Mucosa of rectum (tissue), 2 donors: ENCODE data around the gene PNMA8A.
"Not testable (repeated sequence)": the region's sequence is repeated elsewhere in the genome, so short reads cannot be mapped to it uniquely, and the experiment has no call there.

Source experiments
- H3K27ac ChIP-seq, 2 donors: one replicate each; pipeline ENCODE4 v1.7.0; 2013; ENCODE audit warnings: inconsistent platforms in 2 of 2, low read depth in 2 of 2, low read length in 2 of 2
- H3K27me3 ChIP-seq, 2 donors: one replicate each; pipeline ENCODE4 v1.7.0; 2013; ENCODE audit warnings: low read length in 2 of 2; ENCODE audit not compliant: control insufficient read depth in 2 of 2, insufficient read depth in 2 of 2
- H3K36me3 ChIP-seq, 2 donors: one replicate each; pipeline ENCODE4 v1.7.0; 2013; ENCODE audit warnings: low read length in 2 of 2; ENCODE audit not compliant: control insufficient read depth in 2 of 2, insufficient read depth in 2 of 2
- H3K4me1 ChIP-seq, 2 donors: one replicate each; pipeline ENCODE4 v1.7.0; 2013; ENCODE audit warnings: low read length in 2 of 2, mild to moderate bottlenecking in 1 of 2; ENCODE audit not compliant: control insufficient read depth in 2 of 2, insufficient read depth in 2 of 2
- H3K4me3 ChIP-seq, 2 donors: one replicate each; pipeline ENCODE4 v1.7.0; 2013; ENCODE audit warnings: low read length in 2 of 2
- H3K9ac ChIP-seq, 2 donors: one replicate each; pipeline ENCODE4 v1.7.0; 2013; ENCODE audit warnings: low read length in 2 of 2, low read depth in 1 of 2, mild to moderate bottlenecking in 1 of 2
- H3K9me3 ChIP-seq, 2 donors: one replicate each; pipeline ENCODE4 v1.7.0; 2013; ENCODE audit warnings: low read length in 2 of 2; ENCODE audit not compliant: control insufficient read depth in 2 of 2
- donor health status: healthy.
- donor health status: Normal muscosa, but diverticular disease.

PNMA8A gene

GRCh38 chr19:46503848-46504453, 32.6 kb upstream of the PNMA8A start:
- no peak overlapping the region for H3K9ac ChIP-seq
- no peaks in the 10 kb centered on the region for H3K4me1 ChIP-seq
- no peaks in the 10 kb centered on the region for H3K27me3 ChIP-seq
- H3K27ac ChIP-seq: no peak overlapping the region
- H3K9me3 ChIP-seq: no peaks in the 10 kb centered on the region
- no peak overlapping the region for H3K4me3 ChIP-seq
- no peaks in the 10 kb centered on the region for H3K36me3 ChIP-seq

- H3K27me3 ChIP-seq: no peaks in the 10 kb centered on the region
- H3K4me3 ChIP-seq: no peak overlapping the region
- no peaks in the 10 kb centered on the region for H3K4me1 ChIP-seq
- H3K36me3 ChIP-seq: no peaks in the 10 kb centered on the region
- H3K27ac ChIP-seq: no peak overlapping the region
- H3K9me3 ChIP-seq: no peaks in the 10 kb centered on the region
- no peak overlapping the region for H3K9ac ChIP-seq
These were observed 31.5 kb upstream of the PNMA8A start for GRCh38 chr19:46502891-46503290.

- no peaks in the 10 kb centered on the region for H3K27me3 ChIP-seq
- no peak overlapping the region for H3K4me3 ChIP-seq
- H3K36me3 ChIP-seq: no peaks in the 10 kb centered on the region
- no peaks in the 10 kb centered on the region for H3K9me3 ChIP-seq
- H3K9ac ChIP-seq: no peak overlapping the region
- no peaks in the 10 kb centered on the region for H3K4me1 ChIP-seq
- H3K27ac ChIP-seq: no peak overlapping the region
These were observed 28.3 kb upstream of the PNMA8A start for GRCh38 chr19:46499692-46500091.

- H3K4me1 ChIP-seq: peaks cover 0 to 3% of the 10 kb centered on the region in 2 donors
- H3K27me3 ChIP-seq: peaks cover 0 to 2% of the 10 kb centered on the region in 2 donors
- no peak overlapping the region for H3K27ac ChIP-seq
- no peaks in the 10 kb centered on the region for H3K36me3 ChIP-seq
- no peak overlapping the region for H3K9ac ChIP-seq
- no peak overlapping the region for H3K4me3 ChIP-seq
- H3K9me3 ChIP-seq: no peaks in the 10 kb centered on the region
These were observed 26.4 kb upstream of the PNMA8A start for GRCh38 chr19:46497773-46498172.

GRCh38 chr19:46496886-46497285, 25.5 kb upstream of the PNMA8A start:
- H3K27ac ChIP-seq, H3K36me3 ChIP-seq, H3K4me1 ChIP-seq, H3K9me3 ChIP-seq, H3K9ac ChIP-seq, H3K27me3 ChIP-seq, H3K4me3 ChIP-seq: not testable (repeated sequence)

GRCh38 chr19:46496304-46496703, 24.9 kb upstream of the PNMA8A start:
- H3K4me3 ChIP-seq: no peak overlapping the region
- H3K4me1 ChIP-seq: peaks cover 0 to 3% of the 10 kb centered on the region in 2 donors
- H3K27me3 ChIP-seq: peaks cover 7 to 8% of the 10 kb centered on the region in 2 donors
- H3K9me3 ChIP-seq: no peaks in the 10 kb centered on the region
- no peak overlapping the region for H3K27ac ChIP-seq
- H3K36me3 ChIP-seq: no peaks in the 10 kb centered on the region
- no peak overlapping the region for H3K9ac ChIP-seq

GRCh38 chr19:46495786-46496099, 24.4 kb upstream of the PNMA8A start, which contains the start of gene PNMA8B:
TSS of gene PNMA8B (minus strand) at chr19:46495867. CDS start at chr19:46495465, 402 bp downstream.
- no peak within 1 kb of the TSS for H3K27ac ChIP-seq

GRCh38 chr19:46494941-46495785, 23.8 kb upstream of the PNMA8A start:
- H3K27ac ChIP-seq: no peak overlapping the region
- peaks cover 15% of the 10 kb centered on the region in 2 donors for H3K27me3 ChIP-seq
- peaks cover 0 to 3% of the 10 kb centered on the region in 2 donors for H3K4me1 ChIP-seq
- H3K9me3 ChIP-seq: no peaks in the 10 kb centered on the region
- H3K36me3 ChIP-seq: no peaks in the 10 kb centered on the region
- peak overlapping the region in 1 of 2 donors; percentile 38 for H3K9ac ChIP-seq
- no peak overlapping the region for H3K4me3 ChIP-seq

More at GRCh38 chr19:46495786-46496099, 24.4 kb upstream of the PNMA8A start, which contains the start of gene PNMA8B:
- peaks cover 0 to 3% of the 10 kb centered on the region in 2 donors for H3K4me1 ChIP-seq
- H3K9me3 ChIP-seq: no peaks in the 10 kb centered on the region
- peaks cover 13% of the 10 kb centered on the region in 2 donors for H3K27me3 ChIP-seq
- H3K36me3 ChIP-seq: no peaks in the 10 kb centered on the region
- peak within 1 kb of the TSS in 1 of 2 donors; percentile 38 for H3K9ac ChIP-seq
- H3K4me3 ChIP-seq: no peak within 1 kb of the TSS

GRCh38 chr19:46494146-46494940, 23.0 kb upstream of the PNMA8A start:
- Histone ChIP-seq H3K9ac (no peak overlapping the region), H3K27ac (no peak overlapping the region), H3K27me3 (peaks cover 18 to 23% of the 10 kb centered on the region in 2 donors)

More at GRCh38 chr19:46494146-46494940, 23.0 kb upstream of the PNMA8A start:
- peak overlapping the region in 1 of 2 donors; percentile 37 for H3K4me3 ChIP-seq
- H3K4me1 ChIP-seq: peaks cover 0 to 10% of the 10 kb centered on the region in 2 donors
- no peaks in the 10 kb centered on the region for H3K36me3 ChIP-seq
- no peaks in the 10 kb centered on the region for H3K9me3 ChIP-seq
